HG03045 (cell line): Measurements from ENCODE around the gene NSUN2.

Experiments used
- ATAC-seq: cut with Tn5 transposase; IDR thresholded peaks from one replicate; pipeline ENCODE4 v1.9.1; 2021; ENCODE audit warnings: mild to moderate bottlenecking, moderate library complexity; ENCODE audit not compliant: unreplicated experiment

Gene NSUN2

GRCh38 chr5:6567068-6567467 is 65.8 kb downstream of the NSUN2 start:
- no peak for ATAC-seq

GRCh38 chr5:6565492-6565891 is 67.4 kb downstream of the NSUN2 start:
- ATAC-seq, result no peak

DNA sequence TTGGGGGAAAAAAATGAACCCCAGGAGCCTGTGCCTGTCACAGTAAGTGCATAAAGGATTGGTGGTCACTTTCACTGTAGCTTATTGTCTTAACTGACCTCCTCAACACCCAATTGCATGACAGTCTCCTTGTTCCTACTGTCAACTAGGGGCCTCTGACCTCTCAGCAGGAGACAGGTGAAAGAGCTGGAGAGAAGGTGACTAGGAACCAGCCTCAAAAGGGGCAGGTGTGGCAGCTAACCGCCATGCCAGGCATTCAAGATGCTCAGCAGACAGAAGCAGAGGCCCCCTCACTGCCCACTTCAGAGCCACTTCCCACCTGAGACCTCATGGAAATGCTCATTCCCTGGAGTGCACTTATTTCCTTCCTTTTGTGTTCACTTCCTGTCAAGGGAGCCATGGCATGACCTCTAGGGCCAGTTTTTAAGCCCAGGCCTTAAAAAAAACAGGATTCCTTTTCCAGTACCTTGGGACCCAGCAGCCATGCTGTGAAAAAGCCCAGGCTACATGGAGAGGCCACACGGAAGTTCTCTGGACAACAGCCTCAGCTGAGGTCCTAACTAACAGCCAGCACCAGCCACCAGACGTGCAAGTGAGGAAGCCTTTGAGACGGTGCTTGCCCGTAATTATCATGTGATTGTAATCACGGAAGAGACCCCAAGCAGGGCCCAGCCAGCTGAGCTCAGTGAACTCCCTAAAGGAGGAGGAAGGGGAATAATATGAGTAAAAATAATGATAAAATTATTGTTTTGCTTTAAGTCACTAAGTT is 74.9 kb downstream of the NSUN2 start:
- no peak for ATAC-seq

- ATAC-seq, result no peak
These were observed 76.1 kb downstream of the NSUN2 start for GRCh38 chr5:6556802-6557102.

DNA sequence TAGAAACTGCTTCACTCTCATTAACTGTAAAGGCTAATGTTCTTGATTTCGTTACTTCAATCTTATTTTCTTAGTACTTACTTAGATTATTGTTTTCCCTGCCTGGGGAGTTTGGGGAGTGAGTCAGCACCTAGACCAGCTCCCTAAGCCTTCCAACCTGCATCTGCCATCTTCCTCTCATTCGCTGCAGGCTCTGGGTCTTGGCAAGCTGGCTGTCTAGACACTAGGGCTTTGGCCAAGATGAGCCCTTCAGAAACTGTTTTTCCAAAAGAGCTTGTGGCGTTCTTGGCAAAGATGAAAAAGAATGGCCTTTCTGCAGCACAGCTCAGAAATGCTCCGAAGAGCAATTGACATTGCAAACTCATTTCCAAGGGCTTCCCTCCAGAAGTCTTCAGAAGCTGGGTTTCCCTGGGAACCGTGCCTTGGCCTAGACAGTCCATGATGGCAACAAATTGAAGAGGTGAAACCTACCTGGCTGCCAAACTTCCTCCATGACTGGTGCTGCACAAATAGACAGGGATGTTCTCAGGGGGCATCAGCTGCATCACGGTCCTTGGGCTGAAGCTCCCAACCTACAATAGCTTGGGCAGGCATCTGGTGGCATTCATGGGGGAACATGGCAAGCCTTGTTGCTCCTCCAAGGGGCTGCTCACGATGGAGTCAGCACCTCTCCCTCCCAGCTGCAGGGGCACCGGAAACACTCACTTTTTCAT is 76.6 kb downstream of the NSUN2 start:
- no peak for ATAC-seq

GRCh38 chr5:6554812-6555211 is 78.0 kb downstream of the NSUN2 start:
- no peak for ATAC-seq

- no peak for ATAC-seq
These were observed 78.9 kb downstream of the NSUN2 start for GRCh38 chr5:6553972-6554371.

- no peak for ATAC-seq
These were observed 80.2 kb downstream of the NSUN2 start for GRCh38 chr5:6552612-6553011.

DNA sequence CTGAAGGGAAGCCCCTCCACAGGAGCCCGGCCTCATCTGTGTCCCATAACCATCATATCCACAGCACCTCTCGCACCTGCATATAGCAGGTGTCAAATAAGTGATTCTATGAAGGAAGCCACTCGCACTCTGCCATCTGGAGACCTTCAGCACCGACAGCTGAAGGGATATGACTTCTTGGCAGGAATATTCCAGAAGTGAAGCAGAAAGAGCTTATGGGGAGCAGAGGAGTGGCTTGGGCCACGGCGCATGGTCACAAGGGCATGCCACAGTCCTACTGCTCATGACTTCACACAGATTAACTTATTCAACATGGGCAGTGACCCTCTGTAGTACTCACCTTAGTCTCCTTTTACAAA is 80.9 kb downstream of the NSUN2 start:
- ATAC-seq, result no peak

GRCh38 chr5:6551287-6551954 is 81.4 kb downstream of the NSUN2 start:
- no peak for ATAC-seq

DNA sequence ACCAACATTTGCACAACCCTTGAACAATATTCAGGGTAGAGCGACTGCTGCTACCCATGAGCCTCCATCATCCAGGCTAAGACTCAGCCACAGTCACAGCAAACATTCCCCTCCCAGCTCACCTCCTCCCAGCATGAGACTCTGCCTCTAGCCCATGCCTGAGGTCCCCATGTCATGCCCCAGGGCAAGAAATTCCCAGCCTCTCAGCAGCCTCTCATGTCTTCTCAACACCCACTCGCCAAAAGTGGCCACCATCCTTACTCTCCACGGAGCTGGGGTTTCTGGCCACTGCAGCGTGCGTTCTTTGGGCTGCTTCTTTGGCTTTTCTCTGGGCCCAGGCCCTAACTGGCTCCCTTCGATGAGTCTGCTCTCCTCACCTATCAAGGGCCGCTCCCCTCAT is 82.2 kb downstream of the NSUN2 start:
- ATAC-seq, result no peak
